ENCODE measurements around the gene LCK.
"Not testable (repeated sequence)": the region's sequence is repeated elsewhere in the genome, so short reads cannot be mapped to it uniquely, and the experiment has no call there.

LCK gene

DNA sequence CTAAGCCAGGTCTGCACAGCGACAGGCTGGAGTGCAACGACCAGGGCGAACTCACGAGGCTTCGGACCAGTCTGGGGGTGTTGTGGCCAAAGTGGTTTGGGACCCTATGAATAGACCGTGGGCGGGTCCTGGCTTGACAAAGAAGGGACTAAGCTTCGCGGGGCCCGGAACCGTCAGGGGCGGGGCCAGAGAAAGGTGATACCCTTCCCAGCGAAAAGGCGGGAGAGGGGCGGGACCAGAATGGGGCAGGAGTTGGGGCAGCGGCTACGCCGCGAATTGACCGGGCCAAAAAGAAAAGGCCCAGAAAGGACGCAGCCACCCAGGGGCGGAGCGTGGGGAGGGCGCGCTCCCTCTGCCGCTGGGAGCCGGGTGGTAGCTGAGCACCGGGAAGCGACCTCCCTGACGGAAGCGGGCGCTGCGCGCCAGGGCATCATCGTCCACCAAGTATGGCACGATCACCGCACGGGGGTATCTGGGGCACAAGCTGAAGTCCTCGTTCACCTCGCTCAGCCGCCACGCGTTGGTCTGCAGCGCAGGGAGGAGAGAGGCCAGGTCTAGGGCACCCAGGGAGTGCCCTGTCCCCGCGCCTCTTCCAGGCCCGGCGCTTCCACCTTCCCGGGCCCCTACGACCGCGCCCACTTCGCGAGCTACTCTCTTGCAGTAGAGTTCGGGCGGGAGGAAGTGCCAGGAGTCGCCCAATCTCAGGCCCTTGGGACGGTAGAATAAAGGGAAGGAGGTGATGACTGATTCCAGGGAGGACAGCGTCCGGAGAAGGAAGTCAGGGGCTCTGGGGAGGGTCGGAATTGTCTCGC is 10.7 kb upstream of the LCK start:
- DNase-seq, result peak; percentile 54

DNA sequence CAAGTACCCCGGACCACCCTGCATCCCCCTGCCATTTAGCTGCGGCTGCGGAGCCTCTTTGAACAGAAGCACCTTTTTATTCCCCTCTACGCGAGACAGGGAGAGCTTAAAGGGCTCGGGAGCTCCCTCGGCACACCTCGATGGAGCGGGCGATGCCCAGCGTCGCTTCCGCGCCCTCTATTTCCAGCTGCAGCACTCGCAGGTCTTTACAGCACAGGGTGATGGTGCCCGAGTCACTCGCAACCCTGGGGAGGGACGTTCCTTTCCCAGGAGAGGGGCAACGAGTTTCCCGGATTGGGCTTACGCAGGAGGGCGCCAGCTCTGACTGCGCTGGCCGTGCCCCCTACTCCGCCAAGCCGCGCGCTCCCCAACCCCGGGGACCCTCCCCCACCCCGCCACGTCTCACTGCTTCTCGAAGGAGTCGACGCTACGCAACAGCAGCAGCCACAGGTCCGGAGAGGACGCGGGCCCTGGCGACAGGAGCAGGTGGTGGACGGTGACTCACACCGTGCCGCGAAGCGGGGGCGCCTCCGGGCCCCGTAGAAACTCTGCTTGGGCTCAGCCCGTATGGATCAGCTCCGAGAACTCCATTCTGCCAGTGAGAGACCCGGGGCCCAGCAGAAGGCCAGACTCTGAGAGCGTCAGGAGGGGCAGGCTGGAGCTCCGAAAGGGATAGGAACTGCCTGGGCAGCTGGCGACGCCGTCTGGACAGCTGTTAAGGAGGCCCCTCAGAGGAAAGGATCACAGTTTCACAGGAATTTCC is 9.9 kb upstream of the LCK start:
- peak; percentile 41 for DNase-seq

DNA sequence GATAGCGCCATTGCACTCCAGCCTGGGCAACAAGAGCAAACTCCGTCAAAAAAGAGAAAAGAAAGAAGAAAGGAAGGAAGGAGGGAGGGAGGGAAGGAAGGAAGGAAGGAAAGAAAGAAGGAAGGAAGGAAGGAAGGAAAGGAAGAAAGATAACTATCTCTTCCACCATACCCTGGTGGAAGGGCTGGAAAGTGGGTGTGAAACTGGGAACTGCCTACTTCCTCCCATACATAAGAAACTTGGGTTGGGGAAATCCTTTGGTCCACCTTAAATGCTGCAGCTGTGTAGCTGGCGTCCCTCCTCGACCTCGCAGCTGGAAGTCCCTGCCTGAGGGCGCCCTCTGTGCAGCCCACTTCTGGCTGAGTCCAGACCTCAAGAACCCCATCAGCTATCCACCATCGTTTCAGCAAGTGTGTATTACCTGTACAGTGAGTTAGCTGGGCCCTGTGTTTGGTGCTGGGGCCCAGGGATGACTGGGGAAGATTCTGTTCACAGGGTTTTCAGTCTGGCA is 8.7 kb upstream of the LCK start:
- DNase-seq, result no peak

DNA sequence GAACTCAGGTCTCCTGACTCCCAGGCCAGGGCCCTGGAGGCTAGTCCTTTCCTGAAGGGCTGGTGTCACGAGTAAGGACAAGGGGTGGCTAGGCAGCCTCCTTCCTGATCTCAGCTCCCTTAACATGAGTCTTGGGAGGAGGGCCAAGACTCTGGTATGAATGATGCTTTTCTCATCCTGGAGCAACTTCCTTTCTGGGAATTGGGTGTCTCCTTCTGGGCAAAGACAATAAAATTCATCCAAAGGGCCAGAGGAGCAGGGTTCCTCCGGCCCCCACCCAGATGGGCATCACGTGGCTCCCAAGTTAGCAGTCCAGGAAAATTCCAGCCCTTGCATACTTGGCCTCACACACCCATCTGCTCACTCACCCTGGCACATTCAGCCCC is 4.2 kb upstream of the LCK start, which contains the start of gene FAM167B:
TSS of gene FAM167B (plus strand) at position 335 of the 386 bp plus-strand sequence. CDS start 200 bp downstream, outside the sequence.
- DNase-seq, result peak; percentile 78

- no peak for DNase-seq
Measured at GRCh38 chr1:32247452-32247851, 3.6 kb upstream of the LCK start.

DNA sequence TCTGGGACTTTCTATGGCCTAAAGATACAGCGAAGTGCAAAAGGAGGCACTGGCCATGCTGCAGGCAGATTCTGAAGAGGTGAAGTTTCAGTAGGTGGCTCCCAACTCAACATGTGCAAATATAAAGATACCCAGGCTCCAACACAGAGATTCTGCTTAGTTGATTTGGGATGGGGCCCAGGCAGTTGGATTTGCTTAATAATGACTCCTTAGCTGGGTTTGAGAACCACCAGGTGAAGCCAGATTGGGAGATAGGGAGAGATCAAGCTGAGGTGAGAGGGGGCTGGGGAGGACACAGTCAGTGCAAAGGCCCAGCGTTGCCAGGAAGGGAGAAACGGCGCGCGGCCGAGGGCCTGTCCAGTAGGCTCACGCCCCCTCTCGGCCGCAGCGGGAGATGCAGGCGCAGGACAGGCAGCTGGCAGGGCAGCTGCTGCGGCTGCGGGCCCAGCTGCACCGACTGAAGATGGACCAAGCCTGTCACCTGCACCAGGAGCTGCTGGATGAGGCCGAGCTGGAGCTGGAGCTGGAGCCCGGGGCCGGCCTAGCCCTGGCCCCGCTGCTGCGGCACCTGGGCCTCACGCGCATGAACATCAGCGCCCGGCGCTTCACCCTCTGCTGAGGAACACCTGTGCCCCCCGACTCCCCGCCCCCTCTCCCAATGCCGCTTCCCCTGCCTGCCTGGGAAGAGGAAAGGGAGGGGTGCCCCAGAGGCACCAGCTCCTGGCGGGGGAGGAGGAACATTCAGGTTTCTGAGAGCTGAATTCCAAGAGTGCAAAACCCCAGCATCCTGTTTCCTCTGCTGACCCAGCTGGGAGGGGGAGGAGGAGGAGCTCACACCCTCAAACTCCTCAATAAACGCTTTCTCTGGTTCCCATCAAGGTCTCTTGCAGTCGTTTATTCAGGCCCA is 2.8 kb upstream of the LCK start:
- peak; percentile 60 for DNase-seq

- DNase-seq, result no peak
Measured at GRCh38 chr1:32249831-32250525, 1.1 kb upstream of the LCK start.

DNA sequence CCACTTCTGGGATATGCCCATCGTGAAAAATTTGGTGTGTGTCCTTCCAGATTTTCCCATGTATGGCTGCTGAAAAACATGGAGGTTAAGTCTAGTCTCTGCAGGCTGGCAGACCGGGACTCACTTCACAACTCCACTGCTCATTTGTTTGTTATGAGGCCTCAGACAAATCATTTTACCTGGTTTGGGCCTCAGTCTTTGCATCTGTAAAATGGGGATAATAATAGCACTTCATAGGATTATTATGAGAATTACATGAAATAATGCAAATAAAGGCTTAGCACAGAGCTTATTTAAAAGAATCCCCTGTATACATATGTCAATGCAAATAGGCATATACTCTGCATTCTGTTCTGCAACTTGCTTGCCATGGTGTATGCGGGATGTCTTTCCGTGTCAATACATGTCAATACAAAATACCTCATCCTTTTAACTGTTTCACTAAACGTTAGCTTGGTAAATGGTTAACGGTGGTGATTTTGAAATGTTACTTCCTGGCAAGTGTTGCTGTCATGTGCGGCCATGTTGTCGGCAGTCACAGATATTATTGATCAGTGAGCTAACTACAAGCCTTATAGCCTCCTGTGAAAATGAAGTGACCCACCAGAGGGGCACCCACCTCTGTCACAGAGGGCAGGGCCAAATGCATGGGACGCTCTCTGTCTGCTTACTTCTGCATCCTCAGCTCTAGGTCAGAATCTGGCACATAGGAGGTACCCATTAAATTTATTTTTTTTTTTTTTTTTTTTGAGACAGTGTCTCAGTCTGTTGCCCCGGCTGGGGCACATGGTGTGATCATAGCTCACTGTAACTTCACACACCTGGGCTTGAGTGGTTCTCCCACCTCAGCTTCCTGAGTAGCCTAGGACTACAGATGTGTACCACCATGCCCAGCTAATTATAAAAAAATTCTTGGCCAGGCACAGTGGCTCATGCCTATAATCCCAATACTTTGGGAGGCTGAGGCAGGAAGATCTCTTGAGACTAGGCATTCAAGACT is 4.3 kb downstream of the LCK start:
- DNase-seq, result no peak

DNA sequence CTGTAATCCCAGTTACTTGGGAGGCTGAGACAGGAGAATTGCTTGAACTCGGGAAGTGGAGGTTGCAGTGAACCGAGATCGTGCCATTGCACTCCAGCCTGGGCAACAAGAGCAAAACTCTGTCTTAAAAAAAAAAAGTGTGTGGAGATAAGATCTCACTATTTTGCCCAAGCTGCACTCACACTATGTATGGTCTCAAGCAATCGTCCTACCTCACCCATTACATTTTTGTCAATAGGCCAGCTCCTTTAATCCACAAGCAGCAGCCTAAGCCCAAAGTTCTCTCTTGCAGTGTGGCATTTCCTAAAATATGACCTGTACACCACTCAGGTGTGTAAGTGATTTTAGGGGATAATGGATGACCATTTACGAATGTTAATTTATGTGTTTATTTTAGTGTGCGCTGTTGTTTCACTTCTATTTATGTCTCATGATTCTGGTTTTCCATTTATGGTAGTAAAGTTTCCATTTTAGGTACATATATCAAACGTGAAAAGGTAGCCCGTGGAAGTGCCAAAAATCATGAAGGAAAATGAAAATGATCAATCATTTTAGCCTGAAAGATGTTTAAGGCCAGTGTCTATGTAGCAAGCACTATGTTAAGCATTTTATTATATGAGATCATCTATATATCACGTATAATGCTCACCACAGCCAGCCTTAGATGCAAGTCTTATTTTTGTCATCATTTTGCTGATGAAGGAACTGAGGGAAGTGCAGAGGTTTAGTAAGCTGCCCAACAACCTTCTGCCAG is 5.6 kb downstream of the LCK start:
- no peak for DNase-seq

GRCh38 chr1:32257227-32257508 is 6.1 kb downstream of the LCK start:
- DNase-seq, result no peak

DNA sequence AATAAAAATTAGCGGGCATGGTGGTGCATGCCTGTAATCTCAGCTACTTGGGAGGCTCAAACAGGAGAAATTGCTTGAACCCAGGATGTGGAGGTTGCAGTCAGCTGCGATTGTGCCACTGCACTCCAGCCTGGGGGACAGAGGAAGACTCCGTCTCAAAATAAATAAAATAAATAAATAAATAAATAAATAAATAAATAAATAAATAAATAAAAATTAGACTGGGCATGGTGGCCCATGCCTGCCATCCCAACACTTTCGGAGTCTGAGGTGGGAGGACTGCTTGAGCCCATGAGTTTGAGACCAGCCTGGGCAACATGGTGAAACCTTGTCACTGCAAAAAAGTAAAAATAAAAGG is 12.2 kb downstream of the LCK start:
- not testable (repeated sequence) for DNase-seq

DNA sequence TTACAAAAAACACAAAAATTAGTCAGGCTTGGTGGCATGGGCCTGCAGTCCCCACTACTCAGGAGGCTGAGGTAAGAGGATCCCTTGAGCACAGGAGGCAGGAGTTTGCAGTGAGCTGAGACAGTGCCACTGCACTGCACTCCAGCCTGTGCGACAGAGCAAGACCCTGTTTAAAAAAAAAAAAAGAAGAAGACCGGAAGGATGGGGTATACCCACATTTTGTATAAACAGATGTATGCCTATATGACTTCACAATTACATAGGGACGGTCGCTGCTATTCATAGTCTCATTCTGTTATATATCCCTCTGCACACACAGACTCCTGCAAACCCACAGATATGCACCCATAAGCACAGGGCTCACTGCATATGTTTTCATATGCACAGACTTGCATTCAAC is 12.7 kb downstream of the LCK start:
- no peak for DNase-seq

GRCh38 chr1:32265846-32266245 is 14.8 kb downstream of the LCK start:
- DNase-seq, result no peak

GRCh38 chr1:32266921-32267591 is 16.0 kb downstream of the LCK start:
- DNase-seq, result peak; percentile 91

- no peak for DNase-seq
Measured at GRCh38 chr1:32269744-32270143, 18.7 kb downstream of the LCK start.

DNA sequence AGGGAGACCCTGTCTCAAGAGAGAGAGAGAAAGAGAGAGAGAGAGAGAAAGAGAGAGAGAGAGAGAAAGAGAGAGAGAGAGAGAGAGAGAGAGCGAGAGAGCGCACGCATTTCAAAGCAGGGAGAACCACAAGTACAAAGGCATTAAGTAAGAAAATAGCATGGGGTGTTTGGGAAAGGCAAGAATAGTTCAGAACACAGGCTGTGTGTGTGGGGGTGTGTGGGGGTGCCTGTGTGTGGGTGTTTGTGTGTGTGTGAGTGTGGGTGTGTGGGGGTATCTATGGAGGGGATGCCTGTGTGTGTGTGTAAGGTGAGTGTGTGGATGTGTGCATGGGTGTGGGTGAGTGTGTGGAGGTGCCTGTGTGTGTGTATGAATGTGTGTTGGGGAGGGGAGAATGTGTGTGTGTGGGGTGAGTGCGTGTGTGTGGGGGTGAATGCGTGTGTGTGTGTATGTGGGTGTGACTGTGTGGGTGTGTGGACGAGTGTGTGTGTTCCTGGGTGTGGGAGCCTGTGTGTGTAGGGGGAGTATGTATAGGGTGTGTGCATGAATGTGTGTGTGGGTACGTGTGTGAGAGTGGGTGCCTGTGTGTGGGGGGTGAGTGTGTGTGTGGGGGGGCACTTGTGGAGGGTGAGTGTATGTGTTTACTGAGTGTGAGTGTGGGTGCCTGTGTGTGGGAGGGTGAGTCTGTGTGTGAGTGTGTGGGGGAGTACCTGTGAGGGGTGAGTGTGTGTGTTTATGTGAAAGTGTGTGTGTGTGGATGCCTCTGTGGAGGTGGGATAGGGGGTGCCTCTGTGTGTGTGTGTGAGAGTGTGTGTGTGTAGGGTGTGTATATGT is 21.7 kb downstream of the LCK start:
- no peak for DNase-seq

GRCh38 chr1:32273391-32274208 is 22.5 kb downstream of the LCK start:
- DNase-seq, result no peak

All from fibroblast of skin of scalp (primary cell).